Esophagus muscularis mucosa (tissue), 3 donors: ENCODE data around the gene TCAP.

Experiments used
- CTCF ChIP-seq, 3 experiments: fragments of 200-600 bp in 2 of 3; fragments of 450-650 bp in 1 of 3; sonication (generic) in 2 of 3; IDR thresholded peaks; one replicate each; pipeline ENCODE4 v1.5.1; 2017 to 2019; ENCODE audit warnings: antibody characterized with exemption in 3 of 3, mild to moderate bottlenecking in 2 of 3, moderate library complexity in 1 of 3
- POLR2A ChIP-seq: fragments of 450-650 bp; IDR thresholded peaks from one replicate; pipeline ENCODE4 v1.6.1; 2017; ENCODE audit warnings: antibody characterized with exemption, moderate library complexity, mild to moderate bottlenecking, low read depth

- TF ChIP-seq CTCF (IDR thresholded peaks at IDR 0.05) = no peak
- no peak for TF ChIP-seq POLR2A
Observed at GRCh38 chr17:39642291-39643074, 22.7 kb upstream of the TCAP start.
